Thoracic aorta (tissue), 2 donors: ENCODE results near the gene PLD6. TPM values are rescaled to one million over a fixed set of nuclear protein-coding genes. Genes with fewer than 3 reads are reported as not detected.

Source experiments
- ATAC-seq: fragments of 150-250 bp; one replicate; pipeline ENCODE4 v1.8.0; 2017; ENCODE audit warnings: low read depth; ENCODE audit not compliant: insufficient number of reproducible peaks, low FRiP score
- DNase-seq: peaks from one replicate; pipeline ENCODE4 v3.0.0-alpha.2; 2020; ENCODE audit warnings: low spot score
- H3K27ac ChIP-seq, 2 donors: fragments of 200-600 bp; sonication (generic); 1 replicate in 1 of 2; 2 replicates in 1 of 2; pipeline ENCODE4 v1.5.1; 2016; ENCODE audit warnings: mild to moderate bottlenecking in 2 of 2, moderate library complexity in 2 of 2
- H3K27me3 ChIP-seq: fragments of 200-600 bp; sonication (generic); replicated peaks from 2 replicates; pipeline ENCODE4 v1.6.0; 2016; ENCODE audit warnings: mild to moderate bottlenecking; ENCODE audit not compliant: insufficient read depth
- H3K36me3 ChIP-seq: fragments of 200-600 bp; sonication (generic); one replicate; pipeline ENCODE4 v1.5.1; 2016
- H3K4me1 ChIP-seq, 2 donors: fragments of 200-600 bp; sonication (generic); 1 replicate in 1 of 2; 2 replicates in 1 of 2; pipeline versions ENCODE4 v1.5.1 to v1.6.0; 2016; ENCODE audit warnings: low read depth in 2 of 2, mild to moderate bottlenecking in 1 of 2; ENCODE audit not compliant: control insufficient read depth in 1 of 2
- H3K4me3 ChIP-seq: fragments of 200-600 bp; sonication (generic); 2 replicates; pipeline ENCODE4 v1.5.1; 2016; ENCODE audit warnings: mild to moderate bottlenecking
- H3K9me3 ChIP-seq: fragments of 200-600 bp; sonication (generic); 2 replicates; pipeline ENCODE4 v1.5.1; 2016
- total RNA-seq, 2 donors: library from RNA; depleted of rRNA; stranded (reverse); fragments of >200 nt; gene quantifications; one replicate each; pipeline versions ENCODE4 v1.1.0 to v1.2.3, GENCODE V29; 2016
- TF ChIP-seq, protein P1 (sequence below): fragments of 200-600 bp; sonication (generic); IDR thresholded peaks from one replicate; pipeline ENCODE4 v1.5.1; 2019; ENCODE audit warnings: antibody characterized with exemption

Gene PLD6
- total RNA-seq, 2 donors from 2014 or later = 0.68 to 5.5 TPM

DNA sequence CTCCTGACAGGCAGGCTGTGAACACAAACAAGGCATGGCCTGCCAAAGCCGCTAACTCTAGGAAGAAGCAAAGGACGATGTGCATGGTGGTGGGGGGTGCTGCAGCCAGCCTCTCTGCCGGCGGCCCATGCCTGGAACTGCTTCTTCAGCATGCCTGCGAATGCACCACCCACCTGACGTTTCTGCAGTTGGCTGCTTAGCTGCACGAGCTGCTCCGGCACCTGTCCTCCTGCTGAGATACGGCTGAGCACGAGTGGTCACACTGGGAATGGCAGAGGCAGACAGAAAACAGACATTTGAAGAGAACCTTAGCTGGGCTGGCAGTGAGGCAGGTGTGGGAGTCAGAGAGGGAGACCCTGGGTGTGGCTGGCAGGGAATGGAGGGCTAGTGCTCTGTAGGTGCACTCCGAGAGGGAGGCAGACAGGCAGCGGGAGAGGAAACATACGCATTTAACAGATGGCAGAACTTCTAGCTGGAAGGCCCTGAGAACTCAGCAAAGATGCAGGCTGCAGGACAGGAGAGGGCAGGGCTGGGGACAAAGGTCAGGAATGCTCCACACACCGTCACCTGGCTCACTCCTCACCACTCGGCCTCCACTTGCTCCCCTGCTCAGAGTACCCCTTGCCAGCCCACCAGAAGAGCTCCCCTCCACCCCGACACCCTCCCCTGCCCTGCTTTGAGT is 25.6 kb upstream of the PLD6 start:
- Histone ChIP-seq H3K27me3 (no peaks in the 10 kb centered on the region), H3K36me3 (peaks cover 50% of the 10 kb centered on the region), H3K27ac (no peak overlapping the region), H3K9me3 (no peaks in the 10 kb centered on the region), H3K4me1 (peaks cover 0 to 36% of the 10 kb centered on the region in 2 donors), H3K4me3 (no peak overlapping the region)
- no peak for DNase-seq
- no peak for ATAC-seq
- TF ChIP-seq, protein P1, sequence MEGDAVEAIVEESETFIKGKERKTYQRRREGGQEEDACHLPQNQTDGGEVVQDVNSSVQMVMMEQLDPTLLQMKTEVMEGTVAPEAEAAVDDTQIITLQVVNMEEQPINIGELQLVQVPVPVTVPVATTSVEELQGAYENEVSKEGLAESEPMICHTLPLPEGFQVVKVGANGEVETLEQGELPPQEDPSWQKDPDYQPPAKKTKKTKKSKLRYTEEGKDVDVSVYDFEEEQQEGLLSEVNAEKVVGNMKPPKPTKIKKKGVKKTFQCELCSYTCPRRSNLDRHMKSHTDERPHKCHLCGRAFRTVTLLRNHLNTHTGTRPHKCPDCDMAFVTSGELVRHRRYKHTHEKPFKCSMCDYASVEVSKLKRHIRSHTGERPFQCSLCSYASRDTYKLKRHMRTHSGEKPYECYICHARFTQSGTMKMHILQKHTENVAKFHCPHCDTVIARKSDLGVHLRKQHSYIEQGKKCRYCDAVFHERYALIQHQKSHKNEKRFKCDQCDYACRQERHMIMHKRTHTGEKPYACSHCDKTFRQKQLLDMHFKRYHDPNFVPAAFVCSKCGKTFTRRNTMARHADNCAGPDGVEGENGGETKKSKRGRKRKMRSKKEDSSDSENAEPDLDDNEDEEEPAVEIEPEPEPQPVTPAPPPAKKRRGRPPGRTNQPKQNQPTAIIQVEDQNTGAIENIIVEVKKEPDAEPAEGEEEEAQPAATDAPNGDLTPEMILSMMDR = no peak

DNA sequence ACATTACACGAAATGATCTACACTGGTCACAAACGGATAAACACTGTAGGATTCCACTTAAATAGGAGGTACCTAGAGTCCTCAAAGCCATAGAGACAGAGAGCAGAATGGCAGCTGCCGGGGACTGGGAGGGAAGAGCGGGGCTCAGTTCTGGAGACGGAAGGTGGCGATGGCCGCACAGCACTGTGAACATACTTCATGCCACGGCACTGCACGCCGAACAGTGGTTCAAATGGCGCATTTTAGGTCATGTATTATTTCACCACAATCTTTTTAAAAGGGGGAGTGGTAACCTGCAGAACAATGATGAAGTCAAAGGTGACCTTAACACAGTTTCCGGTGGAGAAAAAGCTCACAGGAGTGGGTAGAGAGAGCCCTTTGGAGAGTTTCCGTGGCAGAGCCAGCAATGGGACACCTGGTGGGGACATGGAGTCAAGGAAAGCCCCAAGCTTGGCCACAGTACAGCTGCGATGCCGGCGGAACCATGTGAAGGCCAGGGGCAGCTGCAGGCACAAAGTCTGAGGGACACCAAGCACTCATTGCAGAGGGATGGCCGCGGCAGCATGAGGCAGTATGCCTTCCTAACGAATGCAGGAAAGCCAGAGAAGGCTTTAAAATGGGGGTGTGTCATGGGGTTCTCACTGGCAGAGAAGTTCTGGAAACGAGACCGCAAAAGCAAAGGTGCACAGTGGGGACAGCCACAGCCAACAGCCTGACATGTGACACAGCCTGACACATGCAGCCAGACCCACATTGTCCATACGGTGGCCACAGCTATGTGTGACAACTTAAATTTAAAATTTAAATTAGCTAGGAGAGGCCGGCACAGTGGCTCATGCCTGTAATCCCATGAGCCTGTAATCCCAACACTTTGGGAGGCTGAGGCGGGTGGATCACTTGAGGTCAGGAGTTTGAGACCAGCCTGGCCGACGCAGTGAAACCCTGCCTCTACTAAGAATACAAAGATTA is 23.6 kb upstream of the PLD6 start:
- no peak for DNase-seq
- ATAC-seq = no peak
- H3K4me1 ChIP-seq = peaks cover 0 to 24% of the 10 kb centered on the region in 2 donors
- TF ChIP-seq, protein P1 = no peak
- peaks cover 70% of the 10 kb centered on the region for H3K36me3 ChIP-seq
- H3K4me3 ChIP-seq = no peak overlapping the region
- no peak overlapping the region for H3K27ac ChIP-seq
- no peaks in the 10 kb centered on the region for H3K9me3 ChIP-seq
- H3K27me3 ChIP-seq = no peaks in the 10 kb centered on the region

DNA sequence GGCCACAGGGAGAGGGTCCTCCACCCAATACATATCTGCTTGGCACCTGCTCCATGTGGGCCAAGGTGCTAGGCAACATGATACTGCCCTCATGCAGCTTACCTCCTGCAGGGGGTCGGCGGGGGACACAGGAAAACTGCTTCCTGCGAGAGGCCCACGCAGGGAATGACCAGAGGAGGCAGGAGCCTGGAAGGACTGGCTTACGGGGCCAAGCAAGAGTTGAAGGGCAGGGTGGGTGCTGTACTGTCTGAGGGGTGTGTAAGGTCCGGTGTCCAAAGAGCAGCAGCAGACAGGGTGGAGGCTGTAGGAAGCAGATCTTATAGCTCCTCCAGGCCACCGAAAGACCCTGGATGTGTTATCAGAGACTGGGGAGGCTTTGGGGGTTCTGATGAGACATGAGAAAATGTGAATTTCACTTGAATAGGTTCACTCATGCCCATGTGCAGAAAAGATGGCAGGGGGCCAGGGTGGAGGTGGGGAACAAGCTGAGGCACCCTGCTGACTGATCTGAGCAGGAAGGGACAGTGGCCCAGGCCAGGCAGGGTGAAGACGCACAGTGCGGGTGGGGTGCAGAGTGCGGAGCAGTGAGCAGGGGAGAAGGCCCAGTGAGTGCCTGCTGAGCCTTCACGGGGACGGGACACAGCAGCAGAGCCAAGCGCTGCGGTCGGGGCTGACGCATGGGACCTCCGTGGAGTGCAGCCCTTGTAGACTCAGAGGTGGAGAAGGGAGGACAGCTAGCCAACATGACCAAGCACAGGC is 22.6 kb upstream of the PLD6 start:
- Histone ChIP-seq H3K4me1 (peaks cover 0 to 14% of the 10 kb centered on the region in 2 donors), H3K4me3 (no peak overlapping the region), H3K27ac (no peak overlapping the region), H3K36me3 (peaks cover 79% of the 10 kb centered on the region), H3K27me3 (no peaks in the 10 kb centered on the region), H3K9me3 (no peaks in the 10 kb centered on the region)
- no peak for ATAC-seq
- DNase-seq = no peak
- TF ChIP-seq, protein P1 = no peak

DNA sequence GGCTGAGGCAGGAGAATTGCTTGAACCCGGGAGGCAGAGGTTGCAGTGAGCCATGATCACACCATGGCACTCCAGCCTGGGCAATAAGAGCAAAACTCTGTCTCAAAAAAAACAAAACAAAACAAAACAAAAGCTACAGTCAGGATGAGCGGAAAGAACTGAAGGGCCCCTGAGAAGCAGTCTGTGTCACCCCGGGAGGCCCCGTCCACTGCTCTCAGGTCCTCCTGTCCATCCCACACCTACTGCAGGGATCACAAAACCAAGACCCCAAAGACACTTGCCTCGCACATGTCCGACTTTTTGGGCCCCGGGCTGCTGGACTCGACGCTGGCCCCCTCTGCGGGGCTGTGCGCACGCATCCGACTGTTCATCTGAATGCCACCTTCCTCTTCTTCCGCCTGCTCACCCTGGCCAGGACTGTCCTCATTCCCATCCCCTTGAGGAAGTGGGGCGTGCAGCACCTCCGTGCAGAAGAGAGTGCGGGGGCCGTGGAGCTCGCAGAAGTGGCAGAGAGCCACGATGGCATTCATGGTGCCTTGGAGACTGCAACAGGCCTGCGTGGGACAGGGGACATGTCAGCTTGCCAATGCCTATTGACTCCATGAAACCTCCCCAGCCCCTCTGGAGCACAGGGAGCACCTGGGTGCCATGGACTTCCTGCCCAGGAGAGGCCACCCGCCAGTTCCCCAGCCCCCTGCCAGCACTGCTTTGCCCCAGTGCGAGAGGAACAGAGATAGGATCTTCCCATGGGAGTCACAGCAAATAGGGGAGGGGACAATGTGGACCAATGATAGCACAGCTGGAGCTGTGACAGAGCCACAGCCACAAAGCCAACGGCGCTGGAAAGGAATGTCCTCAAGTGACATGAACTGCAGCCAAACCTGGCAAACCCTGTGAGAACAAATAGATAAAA is 21.7 kb upstream of the PLD6 start:
- Histone ChIP-seq H3K27ac (no peak overlapping the region), H3K9me3 (no peaks in the 10 kb centered on the region), H3K4me1 (peaks cover 0 to 14% of the 10 kb centered on the region in 2 donors), H3K27me3 (no peaks in the 10 kb centered on the region), H3K36me3 (peaks cover 87% of the 10 kb centered on the region), H3K4me3 (no peak overlapping the region)
- ATAC-seq (no peak), DNase-seq (no peak)
- TF ChIP-seq, protein P1 = no peak
